ENCODE data around the gene FCGBP.
A peak's percentile ranks its signal among the peaks of the same experiment; 100 is the strongest.

FCGBP gene

DNA sequence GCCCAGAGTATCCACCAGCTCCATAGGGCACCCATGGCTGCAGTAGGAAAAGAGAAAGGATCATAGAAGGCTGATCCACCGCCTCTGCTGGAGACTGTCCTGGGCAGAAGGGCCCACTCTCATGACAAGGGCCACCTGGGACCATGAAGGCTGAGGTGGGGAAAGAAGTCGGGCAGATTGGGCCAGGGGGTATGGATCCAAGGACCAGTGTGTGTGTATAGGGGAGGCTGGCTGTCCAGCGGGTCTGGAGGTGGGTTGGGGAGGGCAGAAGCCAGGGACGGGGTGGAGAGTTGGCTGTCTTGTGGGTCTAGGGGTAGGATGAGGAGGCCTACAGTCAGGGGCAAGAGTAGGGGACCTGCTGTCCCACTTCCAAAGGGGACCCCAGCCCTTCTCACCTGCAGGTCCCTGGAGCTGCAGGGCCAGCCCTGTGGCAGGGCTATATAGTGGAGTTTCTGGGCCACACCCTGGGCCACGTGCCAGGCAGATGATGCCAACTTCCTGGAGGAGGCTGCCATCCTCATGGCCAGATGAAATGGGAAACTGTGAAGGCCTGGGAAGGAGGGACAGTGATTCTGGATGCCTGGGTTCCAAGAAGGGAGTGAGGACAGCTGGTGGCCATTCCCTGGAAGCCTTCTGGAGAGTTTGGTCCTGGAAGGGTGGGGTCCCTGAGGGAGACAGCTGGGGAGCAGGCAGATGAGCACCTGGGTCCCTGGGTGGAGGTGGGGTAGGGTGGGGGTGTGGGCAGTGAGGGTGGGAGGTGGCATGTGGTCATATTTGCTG is at the start of gene FCGBP:
FCGBP (minus strand) TSS at position 51 of the 780 bp plus-strand sequence.
- TF ChIP-seq, protein P1, sequence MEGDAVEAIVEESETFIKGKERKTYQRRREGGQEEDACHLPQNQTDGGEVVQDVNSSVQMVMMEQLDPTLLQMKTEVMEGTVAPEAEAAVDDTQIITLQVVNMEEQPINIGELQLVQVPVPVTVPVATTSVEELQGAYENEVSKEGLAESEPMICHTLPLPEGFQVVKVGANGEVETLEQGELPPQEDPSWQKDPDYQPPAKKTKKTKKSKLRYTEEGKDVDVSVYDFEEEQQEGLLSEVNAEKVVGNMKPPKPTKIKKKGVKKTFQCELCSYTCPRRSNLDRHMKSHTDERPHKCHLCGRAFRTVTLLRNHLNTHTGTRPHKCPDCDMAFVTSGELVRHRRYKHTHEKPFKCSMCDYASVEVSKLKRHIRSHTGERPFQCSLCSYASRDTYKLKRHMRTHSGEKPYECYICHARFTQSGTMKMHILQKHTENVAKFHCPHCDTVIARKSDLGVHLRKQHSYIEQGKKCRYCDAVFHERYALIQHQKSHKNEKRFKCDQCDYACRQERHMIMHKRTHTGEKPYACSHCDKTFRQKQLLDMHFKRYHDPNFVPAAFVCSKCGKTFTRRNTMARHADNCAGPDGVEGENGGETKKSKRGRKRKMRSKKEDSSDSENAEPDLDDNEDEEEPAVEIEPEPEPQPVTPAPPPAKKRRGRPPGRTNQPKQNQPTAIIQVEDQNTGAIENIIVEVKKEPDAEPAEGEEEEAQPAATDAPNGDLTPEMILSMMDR (IDR thresholded peaks at IDR 0.05; ENCODE audit: extremely low read depth, missing control alignments): no peak
- DNase-seq (ENCODE audit: low spot score): no peak

DNA sequence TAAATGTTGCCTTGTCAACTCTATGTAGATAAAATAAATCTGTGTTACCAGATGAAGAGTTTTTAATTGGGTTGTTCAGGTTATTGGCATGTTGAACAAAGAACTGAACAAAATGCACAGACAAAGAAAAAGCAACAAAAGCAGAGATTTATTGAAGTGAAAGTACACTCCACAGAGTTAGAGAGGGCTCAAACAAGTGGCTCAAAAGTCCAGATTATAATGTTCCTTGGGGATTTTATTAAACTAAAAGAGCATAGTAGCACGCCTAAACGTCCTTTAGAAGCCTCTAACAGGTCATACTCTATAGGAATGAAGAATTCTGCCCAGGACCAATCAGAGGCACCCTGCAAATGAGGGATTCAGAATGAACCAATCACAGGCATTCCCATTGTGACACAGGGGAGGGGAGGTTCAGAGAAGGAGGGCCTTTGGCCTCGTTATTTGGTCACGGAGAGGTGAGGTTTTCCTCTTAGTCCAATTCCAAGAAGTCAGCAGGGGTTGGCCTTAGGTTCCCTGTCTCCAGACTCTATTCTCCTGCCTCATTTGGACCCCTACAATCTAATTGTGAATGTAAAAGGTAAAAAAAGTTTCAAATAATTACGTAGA is 49.4 kb upstream of the FCGBP start:
- TF ChIP-seq, protein P1 (IDR thresholded peaks at IDR 0.05; ENCODE audit: extremely low read depth, missing control alignments): no peak
- no peak for DNase-seq (ENCODE audit: low spot score)

DNA sequence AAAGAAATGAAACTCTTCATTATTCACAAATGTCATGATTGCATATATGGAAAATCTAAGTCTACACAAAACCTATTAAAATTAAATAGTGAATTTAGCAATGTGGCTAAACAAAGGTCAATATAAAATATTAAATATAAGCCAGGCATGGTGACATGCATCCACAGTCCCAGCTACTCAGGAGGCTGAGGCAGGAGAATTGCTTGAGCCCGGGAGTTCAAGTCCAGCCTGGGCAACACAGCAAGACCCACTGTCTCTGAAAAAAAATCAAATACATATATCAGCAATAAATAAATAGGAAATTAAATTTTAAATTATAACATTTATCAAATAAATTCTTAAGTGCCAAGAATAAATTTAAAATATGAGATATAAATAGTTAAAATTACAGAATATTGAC is 48.4 kb upstream of the FCGBP start:
- DNase-seq (ENCODE audit: low spot score): no peak
- TF ChIP-seq, protein P1 (IDR thresholded peaks at IDR 0.05; ENCODE audit: extremely low read depth, missing control alignments): no peak

DNA sequence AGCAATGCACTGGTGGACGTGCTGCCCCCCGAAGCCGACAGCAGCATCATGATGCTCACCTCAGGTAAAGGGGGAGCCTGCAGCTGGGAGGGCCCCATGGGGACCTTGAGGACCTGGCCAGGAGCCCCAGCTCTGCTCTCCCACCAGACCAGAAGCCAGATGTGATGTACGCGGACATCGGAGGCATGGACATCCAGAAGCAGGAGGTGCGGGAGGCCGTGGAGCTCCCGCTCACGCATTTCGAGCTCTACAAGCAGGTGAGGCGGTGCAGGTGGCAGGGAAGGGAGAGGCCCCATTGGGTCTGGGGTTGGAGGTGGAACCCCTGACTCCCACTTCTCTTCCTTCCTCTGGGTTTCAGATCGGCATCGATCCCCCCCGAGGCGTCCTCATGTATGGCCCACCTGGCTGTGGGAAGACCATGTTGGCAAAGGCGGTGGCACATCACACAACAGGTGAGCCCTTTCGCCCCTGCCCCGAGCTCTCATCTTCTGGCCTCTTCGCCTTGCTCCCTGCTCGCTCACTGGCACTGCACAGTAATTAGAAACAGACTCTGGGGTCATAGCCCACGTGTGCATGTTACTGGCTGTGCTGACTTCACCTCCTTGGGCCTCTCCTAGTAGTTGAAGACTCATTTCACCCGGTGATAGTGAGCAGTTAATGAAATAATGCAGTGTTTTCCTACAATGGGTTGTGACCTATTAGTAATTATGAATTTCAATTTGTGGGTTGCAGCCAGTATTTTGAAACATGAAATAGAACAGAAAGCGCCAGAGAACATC is 40.1 kb upstream of the FCGBP start:
- no peak for DNase-seq (ENCODE audit: low spot score)
- TF ChIP-seq, protein P1 (IDR thresholded peaks at IDR 0.05; ENCODE audit: extremely low read depth, missing control alignments): no peak

DNA sequence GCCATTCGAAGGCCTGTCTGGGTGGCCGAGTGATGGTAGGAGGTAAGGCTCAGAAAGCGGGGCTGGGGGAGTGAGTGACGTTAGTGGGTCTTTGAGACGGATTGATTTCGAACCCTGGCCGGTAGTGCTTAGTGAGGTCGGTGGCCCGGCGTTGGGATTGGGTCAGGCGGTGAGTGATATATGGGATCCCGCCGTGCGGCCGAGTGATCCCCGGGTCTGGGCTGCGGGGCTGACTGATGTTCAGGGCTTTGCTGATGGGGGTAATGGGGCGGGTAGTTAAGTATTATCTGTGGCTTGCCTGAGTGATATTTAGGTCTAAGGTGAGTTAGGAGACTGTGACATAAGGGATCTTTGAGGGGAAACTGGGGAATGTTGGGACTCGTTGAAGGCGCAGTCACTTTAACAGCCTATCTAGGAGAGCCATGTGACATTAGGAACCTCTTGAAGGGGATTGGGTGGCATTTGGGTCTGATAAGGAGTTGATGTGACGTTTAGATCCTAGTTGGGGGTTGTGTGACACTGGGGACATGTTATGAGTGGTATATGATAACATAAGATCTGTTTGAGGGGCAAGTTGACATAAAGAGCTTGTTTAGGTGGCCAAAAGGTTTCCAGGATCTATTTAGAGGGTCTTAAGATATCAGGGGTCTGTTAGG is 37.1 kb upstream of the FCGBP start:
- no peak for DNase-seq (ENCODE audit: low spot score)
- TF ChIP-seq, protein P1 (IDR thresholded peaks at IDR 0.05; ENCODE audit: extremely low read depth, missing control alignments): no peak

DNA sequence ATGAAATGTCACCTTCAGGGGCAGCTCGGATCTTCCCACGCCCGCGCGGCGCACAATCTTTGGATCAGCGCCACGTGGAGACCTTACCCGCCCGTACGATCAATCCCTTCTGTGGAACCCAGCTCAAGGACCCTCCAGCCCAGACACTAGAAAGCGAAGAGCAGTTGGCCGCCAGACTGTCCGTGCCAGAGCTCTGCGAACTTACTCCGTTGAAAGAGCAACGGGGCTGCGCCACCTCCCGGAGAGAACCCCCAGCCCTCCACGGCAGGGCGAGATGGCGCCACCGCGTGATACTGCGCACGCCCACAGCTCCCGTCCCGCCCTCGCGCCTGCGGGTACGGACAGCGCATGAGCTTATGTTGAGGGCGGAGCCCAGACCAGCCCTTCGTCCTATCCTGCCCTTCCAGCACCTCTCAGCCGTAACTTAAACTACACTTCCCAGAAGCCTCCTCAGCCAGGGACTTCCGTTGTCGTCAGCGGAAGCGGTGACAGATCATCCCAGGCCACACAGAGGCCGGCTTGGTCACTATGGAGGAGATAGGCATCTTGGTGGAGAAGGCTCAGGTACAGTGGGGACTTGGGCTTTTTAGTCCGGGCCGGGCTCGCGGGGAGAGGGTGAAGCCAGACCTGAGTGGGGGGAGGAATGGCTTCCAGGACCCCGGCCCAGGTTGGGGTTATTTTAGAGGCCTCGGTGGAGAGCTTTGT is 36.4 kb upstream of the FCGBP start, which contains the start of gene PSMC4:
PSMC4 (plus strand) TSS at position 491 of the 705 bp plus-strand sequence; CDS start at position 529, 38 bp downstream.
- peak; percentile 93 for DNase-seq (ENCODE audit: low spot score)
- TF ChIP-seq, protein P1 (IDR thresholded peaks at IDR 0.05; ENCODE audit: extremely low read depth, missing control alignments): peak; percentile 80
